ENCODE data around the gene DDAH1. TPM values are rescaled to one million over a fixed set of nuclear protein-coding genes. Genes with fewer than 3 reads are reported as not detected.

DDAH1 gene
- total RNA-seq, 1 experiment from 2014 or later: 36.3 TPM

- no peak overlapping the region for H3K27ac ChIP-seq (ENCODE audit: insufficient read length, low read depth, low read length)
- no peak overlapping the region for H3K14ac ChIP-seq (ENCODE audit: insufficient read depth, low read length)
- no peak overlapping the region for H2BK20ac ChIP-seq (ENCODE audit: low read depth, low read length, poor library complexity, severe bottlenecking)
- H2BK120ac ChIP-seq (ENCODE audit: low read depth, low read length, poor library complexity, severe bottlenecking): no peak overlapping the region
- no peak overlapping the region for H3K27ac Mint-ChIP-seq
- H4K8ac ChIP-seq (replicated peaks; ENCODE audit: insufficient read length, low read depth, low read length): no peak overlapping the region
- no peaks in the 10 kb centered on the region for H3K79me1 ChIP-seq (ENCODE audit: insufficient read depth, low read depth, low read length, poor library complexity, severe bottlenecking)
- no peak overlapping the region for H2BK5ac ChIP-seq (ENCODE audit: insufficient read length, low read length)
- H3K9me3 Mint-ChIP-seq: no peaks in the 10 kb centered on the region
- H3K56ac ChIP-seq (ENCODE audit: insufficient read length, low read depth, low read length): no peak overlapping the region
- H2BK15ac ChIP-seq (ENCODE audit: low read depth, low read length): no peak overlapping the region
- no peak overlapping the region for H3K18ac ChIP-seq (ENCODE audit: insufficient read length, low read depth, low read length)
- H3K23me2 ChIP-seq (ENCODE audit: insufficient read length, low read depth, low read length, poor library complexity, severe bottlenecking): no peaks in the 10 kb centered on the region
- H2AFZ ChIP-seq (ENCODE audit: low read length): no peak overlapping the region
- no peak overlapping the region for H3T11ph ChIP-seq (ENCODE audit: low read length)
- H4K20me1 ChIP-seq (ENCODE audit: control insufficient read depth, insufficient read depth, insufficient read length): no peaks in the 10 kb centered on the region
- H3K9ac ChIP-seq (ENCODE audit: extremely low read depth, insufficient read length, low read length): no peak overlapping the region
- H3K4me2 ChIP-seq (ENCODE audit: insufficient read depth, insufficient read length, low read length): no peak overlapping the region
- no peak overlapping the region for H4K5ac ChIP-seq (ENCODE audit: insufficient read length, low read depth, low read length)
- no peak for DNase-seq
- no peak overlapping the region for H2AK5ac ChIP-seq (ENCODE audit: insufficient read length, low read length)
- no peaks in the 10 kb centered on the region for H3K79me2 ChIP-seq (ENCODE audit: insufficient read depth, low read length)
- H3K4me1 Mint-ChIP-seq: peaks cover 3 to 7% of the 10 kb centered on the region in 2 experiments
- H3K27me3 ChIP-seq (ENCODE audit: insufficient read depth, low read length): no peaks in the 10 kb centered on the region
- no peaks in the 10 kb centered on the region for H3K9me3 ChIP-seq (ENCODE audit: control insufficient read depth, low read depth, low read length)
- H3K4ac ChIP-seq (ENCODE audit: low read depth, low read length): no peak overlapping the region
- no peaks in the 10 kb centered on the region for H3K4me1 ChIP-seq (ENCODE audit: insufficient read depth, low read length)
- no peak overlapping the region for H3K4me3 Mint-ChIP-seq
- WGBS (ENCODE audit: extremely low coverage, insufficient read length, low lambda C conversion rate): no CpG with 5 or more reads among the region's 2 CpGs
- no peak overlapping the region for H4K91ac ChIP-seq (ENCODE audit: insufficient read length, low read depth, low read length)
- H2BK12ac ChIP-seq (ENCODE audit: insufficient read length, low read depth, low read length): no peak overlapping the region
- no peak overlapping the region for H3K23ac ChIP-seq (ENCODE audit: insufficient read length, low read depth, low read length)
- no peaks in the 10 kb centered on the region; a peak in 1 of 7 replicates for H3K36me3 Mint-ChIP-seq (ENCODE audit: insufficient read depth in 1 of 3, low read depth in 3 of 3)
- no peak for TF ChIP-seq CTCF (conservative IDR thresholded peaks at IDR 0.05)
- no peaks in the 10 kb centered on the region for H3K27me3 Mint-ChIP-seq (ENCODE audit: low read depth)
Observed at GRCh38 chr1:85452948-85453347, 12.0 kb downstream of the DDAH1 start.

All from H9 (cell line).